Measurements from ENCODE around the gene MAD2L1. TPM values are rescaled to one million over a fixed set of nuclear protein-coding genes. Genes with fewer than 3 reads are reported as not detected.

MAD2L1 gene
- total and polyA plus RNA-seq, 2 of the 13 experiments (the other 11 are each of a cell fraction or from before 2014, with no cell fraction given), result 40.6 to 109 TPM

DNA sequence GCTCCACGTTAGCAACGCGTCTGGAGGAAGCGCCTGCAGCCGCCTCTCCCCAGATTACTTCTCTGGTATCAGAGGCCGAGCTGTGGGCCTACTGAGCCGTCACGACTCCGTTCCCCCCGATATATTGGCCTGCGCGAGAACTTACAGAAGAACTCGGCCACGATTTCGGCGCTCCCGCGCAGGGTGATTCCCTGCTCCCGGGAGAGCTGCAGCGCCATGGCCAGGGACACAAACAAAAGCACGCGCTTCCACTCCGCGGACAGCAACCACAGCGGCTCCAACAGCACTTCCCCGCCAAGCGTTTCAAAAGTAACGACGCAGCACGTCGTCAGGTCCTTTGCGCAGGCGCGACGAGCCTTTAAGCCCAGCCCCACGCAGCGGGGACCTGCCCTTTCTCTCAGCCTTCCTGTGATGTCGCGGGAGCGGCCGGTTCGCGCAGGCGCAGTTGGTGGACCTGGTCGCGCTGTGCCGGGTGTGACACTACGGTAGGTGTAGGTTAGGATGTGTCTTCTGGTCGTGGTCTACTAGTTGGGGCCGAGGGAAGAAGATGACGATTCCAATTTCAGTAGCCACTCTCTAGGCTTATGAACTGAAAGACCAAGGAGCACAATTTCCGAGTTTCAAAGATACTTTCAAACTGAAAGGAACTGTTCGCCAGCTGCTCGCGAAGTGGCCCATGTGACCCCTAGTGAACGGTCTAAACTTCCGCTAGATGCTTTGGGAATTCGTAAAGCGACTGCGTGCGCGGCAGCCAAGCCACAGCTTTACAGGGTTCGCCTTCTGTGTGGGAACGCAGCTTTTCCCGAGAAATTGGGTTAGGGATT, at the start of gene MAD2L1 (continued):
- TF ChIP-seq ZBTB25 (CRISPR knock-in tag; IDR thresholded peaks at IDR 0.05) (peak; percentile 42; the same call in 1 of the 2 replicates), SPEN (CRISPR knock-in tag; IDR thresholded peaks at IDR 0.05; ENCODE audit: low read depth) (peak; percentile 79; the same call in 1 of the 2 replicates), DPF2 (CRISPR knock-in tag; IDR thresholded peaks at IDR 0.05; ENCODE audit: borderline replicate concordance, low read depth) (no peak), ZNF292 (CRISPR knock-in tag; IDR thresholded peaks at IDR 0.05; ENCODE audit: borderline replicate concordance, low read depth) (peak; percentile 64), TARDBP (CRISPR knock-in tag; IDR thresholded peaks at IDR 0.05) (peak; percentile 60; the same call in 1 of the 2 replicates), CHD2 (IDR thresholded peaks at IDR 0.05; ENCODE audit: low read depth, low read length) (peak; percentile 92), ETV5 (CRISPR knock-in tag; IDR thresholded peaks at IDR 0.05; ENCODE audit: borderline replicate concordance) (no peak; the same call in 1 of the 2 replicates), ZNF550 (CRISPR knock-in tag; IDR thresholded peaks at IDR 0.05; ENCODE audit: borderline replicate concordance) (no peak), SMC3 (IDR thresholded peaks at IDR 0.05; ENCODE audit: low read length) (no peak), POGZ (CRISPR knock-in tag; IDR thresholded peaks at IDR 0.05) (peak; percentile 80), ZNF432 (CRISPR knock-in tag; IDR thresholded peaks at IDR 0.05; ENCODE audit: borderline replicate concordance) (no peak), FOXC1 (CRISPR knock-in tag; IDR thresholded peaks at IDR 0.05; ENCODE audit: borderline replicate concordance) (no peak), ZNF329 (CRISPR knock-in tag; IDR thresholded peaks at IDR 0.05; ENCODE audit: low read depth) (peak; percentile 78), XBP1 (CRISPR knock-in tag; IDR thresholded peaks at IDR 0.05) (no peak; the same call in 1 of the 2 replicates)
- TF ChIP-seq, protein P1, sequence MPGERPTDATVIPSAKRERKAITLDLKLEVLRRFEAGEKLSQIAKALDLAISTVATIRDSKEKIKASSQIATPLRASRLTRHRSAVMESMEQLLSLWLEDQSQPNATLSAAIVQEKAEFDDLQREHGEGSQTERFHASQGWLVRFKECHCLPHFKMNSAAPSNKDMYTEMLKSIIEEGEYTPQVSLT (CRISPR knock-in tag; IDR thresholded peaks at IDR 0.05; ENCODE audit: borderline replicate concordance, low read depth), result no peak
- TF ChIP-seq, protein P2, sequence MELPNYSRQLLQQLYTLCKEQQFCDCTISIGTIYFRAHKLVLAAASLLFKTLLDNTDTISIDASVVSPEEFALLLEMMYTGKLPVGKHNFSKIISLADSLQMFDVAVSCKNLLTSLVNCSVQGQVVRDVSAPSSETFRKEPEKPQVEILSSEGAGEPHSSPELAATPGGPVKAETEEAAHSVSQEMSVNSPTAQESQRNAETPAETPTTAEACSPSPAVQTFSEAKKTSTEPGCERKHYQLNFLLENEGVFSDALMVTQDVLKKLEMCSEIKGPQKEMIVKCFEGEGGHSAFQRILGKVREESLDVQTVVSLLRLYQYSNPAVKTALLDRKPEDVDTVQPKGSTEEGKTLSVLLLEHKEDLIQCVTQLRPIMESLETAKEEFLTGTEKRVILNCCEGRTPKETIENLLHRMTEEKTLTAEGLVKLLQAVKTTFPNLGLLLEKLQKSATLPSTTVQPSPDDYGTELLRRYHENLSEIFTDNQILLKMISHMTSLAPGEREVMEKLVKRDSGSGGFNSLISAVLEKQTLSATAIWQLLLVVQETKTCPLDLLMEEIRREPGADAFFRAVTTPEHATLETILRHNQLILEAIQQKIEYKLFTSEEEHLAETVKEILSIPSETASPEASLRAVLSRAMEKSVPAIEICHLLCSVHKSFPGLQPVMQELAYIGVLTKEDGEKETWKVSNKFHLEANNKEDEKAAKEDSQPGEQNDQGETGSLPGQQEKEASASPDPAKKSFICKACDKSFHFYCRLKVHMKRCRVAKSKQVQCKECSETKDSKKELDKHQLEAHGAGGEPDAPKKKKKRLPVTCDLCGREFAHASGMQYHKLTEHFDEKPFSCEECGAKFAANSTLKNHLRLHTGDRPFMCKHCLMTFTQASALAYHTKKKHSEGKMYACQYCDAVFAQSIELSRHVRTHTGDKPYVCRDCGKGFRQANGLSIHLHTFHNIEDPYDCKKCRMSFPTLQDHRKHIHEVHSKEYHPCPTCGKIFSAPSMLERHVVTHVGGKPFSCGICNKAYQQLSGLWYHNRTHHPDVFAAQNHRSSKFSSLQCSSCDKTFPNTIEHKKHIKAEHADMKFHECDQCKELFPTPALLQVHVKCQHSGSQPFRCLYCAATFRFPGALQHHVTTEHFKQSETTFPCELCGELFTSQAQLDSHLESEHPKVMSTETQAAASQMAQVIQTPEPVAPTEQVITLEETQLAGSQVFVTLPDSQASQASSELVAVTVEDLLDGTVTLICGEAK (IDR thresholded peaks at IDR 0.05), result no peak
- TF ChIP-seq, protein P2 (CRISPR knock-in tag; IDR thresholded peaks at IDR 0.05), result no peak; the same call in 1 of the 2 replicates
